ENCODE measurements around the gene TENM4.

DNA sequence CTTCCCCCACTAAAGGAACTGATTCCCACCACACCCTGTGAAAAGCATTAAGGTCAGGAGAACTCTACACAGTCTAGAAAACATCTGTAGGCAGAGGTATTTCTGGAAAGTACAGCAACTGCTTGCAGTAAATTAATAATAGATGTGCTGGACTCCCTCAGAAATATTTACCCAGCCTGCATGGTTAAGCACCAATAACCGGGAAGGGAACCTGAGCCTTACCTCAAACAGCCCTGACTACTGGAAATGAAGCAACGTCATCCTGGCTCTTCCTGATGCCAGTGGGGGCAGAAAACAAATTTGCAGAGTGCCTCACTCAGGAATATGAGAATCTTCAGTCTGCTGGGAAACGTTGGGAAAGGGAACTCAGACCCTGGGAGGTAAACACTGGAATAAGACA is 318.1 kb downstream of the TENM4 start:
- TF ChIP-seq CTCF (IDR thresholded peaks at IDR 0.05; ENCODE audit: control extremely low read depth in 1 of 3, insufficient read depth in 1 of 3, low read depth in 1 of 3, low read length in 3 of 3) (no peak), SIN3A (conservative IDR thresholded peaks at IDR 0.05 in 1 of 2, IDR thresholded peaks at IDR 0.05 in 1 of 2; ENCODE audit: low read depth in 1 of 2, low read length in 2 of 2) (no peak), POLR2A (IDR thresholded peaks at IDR 0.05; ENCODE audit: control extremely low read depth in 1 of 2, low read depth in 2 of 2, low read length in 2 of 2) (no peak), ZNF274 (IDR thresholded peaks at IDR 0.05; ENCODE audit: borderline replicate concordance, extremely low read depth, low read length) (no peak), E2F6 (IDR thresholded peaks at IDR 0.05) (no peak), RFX5 (IDR thresholded peaks at IDR 0.05; ENCODE audit: borderline replicate concordance, low read depth, low read length) (no peak)
- TF ChIP-seq, protein P1, sequence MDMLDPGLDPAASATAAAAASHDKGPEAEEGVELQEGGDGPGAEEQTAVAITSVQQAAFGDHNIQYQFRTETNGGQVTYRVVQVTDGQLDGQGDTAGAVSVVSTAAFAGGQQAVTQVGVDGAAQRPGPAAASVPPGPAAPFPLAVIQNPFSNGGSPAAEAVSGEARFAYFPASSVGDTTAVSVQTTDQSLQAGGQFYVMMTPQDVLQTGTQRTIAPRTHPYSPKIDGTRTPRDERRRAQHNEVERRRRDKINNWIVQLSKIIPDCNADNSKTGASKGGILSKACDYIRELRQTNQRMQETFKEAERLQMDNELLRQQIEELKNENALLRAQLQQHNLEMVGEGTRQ (IDR thresholded peaks at IDR 0.05; ENCODE audit: low read length): no peak
